Measurements from ENCODE around the gene DAPP1. TPM values are rescaled to one million over a fixed set of nuclear protein-coding genes. Genes with fewer than 3 reads are reported as not detected.
"Not testable (repeated sequence)": the region's sequence is repeated elsewhere in the genome, so short reads cannot be mapped to it uniquely, and the experiment has no call there.

DAPP1 gene
- total RNA-seq, 1 donor from 2014 or later = not detected

GRCh38 chr4:99828477-99828876 is 11.8 kb downstream of the DAPP1 start:
- Mint-ChIP-seq H3K36me3 (ENCODE audit: unreplicated experiment) (no peaks in the 10 kb centered on the region), H3K27ac (ENCODE audit: unreplicated experiment) (no peak overlapping the region), H3K4me3 (ENCODE audit: unreplicated experiment) (no peak overlapping the region), H3K9me3 (ENCODE audit: unreplicated experiment) (no peaks in the 10 kb centered on the region), H3K4me1 (ENCODE audit: low read depth, unreplicated experiment) (peaks cover 10% of the 10 kb centered on the region), H3K27me3 (ENCODE audit: unreplicated experiment) (no peaks in the 10 kb centered on the region)
- no peak for TF ChIP-seq CTCF (IDR thresholded peaks at IDR 0.05; ENCODE audit: partially characterized antibody, unreplicated experiment)
- no peak for DNase-seq

GRCh38 chr4:99830051-99830450 is 13.4 kb downstream of the DAPP1 start:
- DNase-seq; H3K36me3 Mint-ChIP-seq (ENCODE audit: unreplicated experiment); H3K4me1 Mint-ChIP-seq (ENCODE audit: low read depth, unreplicated experiment); H3K27ac Mint-ChIP-seq (ENCODE audit: unreplicated experiment); H3K9me3 Mint-ChIP-seq (ENCODE audit: unreplicated experiment); H3K4me3 Mint-ChIP-seq (ENCODE audit: unreplicated experiment); H3K27me3 Mint-ChIP-seq (ENCODE audit: unreplicated experiment): not testable (repeated sequence)

- H3K4me3 Mint-ChIP-seq (ENCODE audit: unreplicated experiment) = no peak overlapping the region
- no peaks in the 10 kb centered on the region for H3K36me3 Mint-ChIP-seq (ENCODE audit: unreplicated experiment)
- no peak for TF ChIP-seq CTCF (IDR thresholded peaks at IDR 0.05; ENCODE audit: partially characterized antibody, unreplicated experiment)
- H3K27ac Mint-ChIP-seq (ENCODE audit: unreplicated experiment) = no peak overlapping the region
- no peaks in the 10 kb centered on the region for H3K27me3 Mint-ChIP-seq (ENCODE audit: unreplicated experiment)
- H3K4me1 Mint-ChIP-seq (ENCODE audit: low read depth, unreplicated experiment) = no peaks in the 10 kb centered on the region
- no peak for DNase-seq
- no peaks in the 10 kb centered on the region for H3K9me3 Mint-ChIP-seq (ENCODE audit: unreplicated experiment)
Measured at GRCh38 chr4:99832321-99832720, 15.7 kb downstream of the DAPP1 start.

GRCh38 chr4:99832758-99833157 is 16.1 kb downstream of the DAPP1 start:
- no peaks in the 10 kb centered on the region for H3K27me3 Mint-ChIP-seq (ENCODE audit: unreplicated experiment)
- no peaks in the 10 kb centered on the region for H3K36me3 Mint-ChIP-seq (ENCODE audit: unreplicated experiment)
- H3K4me3 Mint-ChIP-seq (ENCODE audit: unreplicated experiment) = no peak overlapping the region
- H3K9me3 Mint-ChIP-seq (ENCODE audit: unreplicated experiment) = no peaks in the 10 kb centered on the region
- no peak overlapping the region for H3K27ac Mint-ChIP-seq (ENCODE audit: unreplicated experiment)
- no peak for DNase-seq
- no peak for TF ChIP-seq CTCF (IDR thresholded peaks at IDR 0.05; ENCODE audit: partially characterized antibody, unreplicated experiment)
- no peaks in the 10 kb centered on the region for H3K4me1 Mint-ChIP-seq (ENCODE audit: low read depth, unreplicated experiment)

- H3K4me3 Mint-ChIP-seq (ENCODE audit: unreplicated experiment) = no peak overlapping the region
- H3K36me3 Mint-ChIP-seq (ENCODE audit: unreplicated experiment) = no peaks in the 10 kb centered on the region
- no peak for TF ChIP-seq CTCF (IDR thresholded peaks at IDR 0.05; ENCODE audit: partially characterized antibody, unreplicated experiment)
- H3K4me1 Mint-ChIP-seq (ENCODE audit: low read depth, unreplicated experiment) = no peaks in the 10 kb centered on the region
- DNase-seq = no peak
- H3K9me3 Mint-ChIP-seq (ENCODE audit: unreplicated experiment) = no peaks in the 10 kb centered on the region
- H3K27me3 Mint-ChIP-seq (ENCODE audit: unreplicated experiment) = peaks cover under 1% of the 10 kb centered on the region
- H3K27ac Mint-ChIP-seq (ENCODE audit: unreplicated experiment) = no peak overlapping the region
Measured at GRCh38 chr4:99833756-99834155, 17.1 kb downstream of the DAPP1 start.

GRCh38 chr4:99834569-99834968 is 17.9 kb downstream of the DAPP1 start:
- no peak for DNase-seq
- Mint-ChIP-seq H3K27me3 (ENCODE audit: unreplicated experiment) (peaks cover 3% of the 10 kb centered on the region), H3K36me3 (ENCODE audit: unreplicated experiment) (no peaks in the 10 kb centered on the region), H3K4me3 (ENCODE audit: unreplicated experiment) (no peak overlapping the region), H3K9me3 (ENCODE audit: unreplicated experiment) (no peaks in the 10 kb centered on the region), H3K4me1 (ENCODE audit: low read depth, unreplicated experiment) (no peaks in the 10 kb centered on the region), H3K27ac (ENCODE audit: unreplicated experiment) (no peak overlapping the region)
- no peak for TF ChIP-seq CTCF (IDR thresholded peaks at IDR 0.05; ENCODE audit: partially characterized antibody, unreplicated experiment)

Data from glutamatergic neuron (in vitro differentiated cells).